Metanephros (tissue), 1 donor: ENCODE data around the gene MUC21. TPM values are rescaled to one million over a fixed set of nuclear protein-coding genes. Genes with fewer than 3 reads are reported as not detected.

Experiments used
- total RNA-seq: library from RNA; depleted of rRNA; stranded (reverse); fragments of >200 nt; gene quantifications from one replicate; pipeline ENCODE4 v1.2.3, GENCODE V29; 2014

The MUC21 gene
- total RNA-seq = not detected

GRCh38 chr6:30983439-30983838 is at the start of gene MUC21:
MUC21 (plus strand) TSS chr6:30983718; CDS start chr6:30983959, 241 bp downstream.

GRCh38 chr6:30940361-30940986 is 43.0 kb upstream of the MUC21 start, which contains the start of gene MUCL3:
MUCL3 (plus strand) TSS chr6:30940973; CDS start chr6:30941000, 27 bp downstream.

GRCh38 chr6:31010393-31011060 is 27.0 kb downstream of the MUC21 start, which contains the start of gene MUC22:
MUC22 (plus strand) TSS chr6:31010474; CDS start chr6:31010707, 233 bp downstream.

Other genes starting within 250 kb of the MUC21 start
- 60.8 TPM for gene FLOT1, start 241.0 kb upstream of the MUC21 start, total RNA-seq
- 13.2 TPM for gene IER3, start 239.2 kb upstream of the MUC21 start, total RNA-seq
- 141 TPM for gene DDR1, start 99.2 kb upstream of the MUC21 start, total RNA-seq
- gene GTF2H4, start 75.5 kb upstream of the MUC21 start, total RNA-seq = 48.3 TPM
- gene VARS2, start 69.5 kb upstream of the MUC21 start, total RNA-seq = 26.7 TPM
- not detected for gene SFTA2, start 51.5 kb upstream of the MUC21 start, total RNA-seq
- gene MUCL3, start 42.7 kb upstream of the MUC21 start, total RNA-seq = not detected
- not detected for gene MUC22, start 26.8 kb downstream of the MUC21 start, total RNA-seq
- gene C6orf15, start 128.9 kb downstream of the MUC21 start, total RNA-seq = not detected
- 0.06 TPM for gene PSORS1C1, start 131.1 kb downstream of the MUC21 start, total RNA-seq
- gene CDSN, start 136.7 kb downstream of the MUC21 start, total RNA-seq = not detected
- gene PSORS1C2, start 155.3 kb downstream of the MUC21 start, total RNA-seq = 0.29 TPM
- 27.2 TPM for gene CCHCR1, start 174.1 kb downstream of the MUC21 start, total RNA-seq
- gene TCF19, start 174.9 kb downstream of the MUC21 start, total RNA-seq = 16.8 TPM
- gene POU5F1, start 187.0 kb downstream of the MUC21 start, total RNA-seq = 11.4 TPM